IMR-90 (cell line): ENCODE measurements around the gene EIF2S1.

Experiments
- FOS ChIP-seq: fragments of 150-350 bp; IDR thresholded peaks from 2 replicates; pipeline ENCODE4 v1.6.1; 2016; ENCODE audit warnings: low read depth, low read length
- MAZ ChIP-seq: IDR thresholded peaks from 2 replicates; pipeline ENCODE4 v1.6.1; 2012; ENCODE audit warnings: low read depth, mild to moderate bottlenecking, low read length, improper control_type of control experiment, moderate library complexity, borderline replicate concordance
- POLR2A ChIP-seq: IDR thresholded peaks from 2 replicates; pipeline ENCODE4 v1.6.1; 2012; ENCODE audit warnings: mild to moderate bottlenecking, low read depth, low read length
- RCOR1 ChIP-seq: IDR thresholded peaks from 2 replicates; pipeline ENCODE4 v1.6.1; 2012; ENCODE audit warnings: mild to moderate bottlenecking, low read length, improper control_type of control experiment; ENCODE audit not compliant: insufficient replicate concordance
- RFX5 ChIP-seq: IDR thresholded peaks from 2 replicates; pipeline ENCODE4 v1.8.0; 2012; ENCODE audit warnings: low read depth, mild to moderate bottlenecking, low read length, moderate library complexity
- SMC3 ChIP-seq: fragments of 150-350 bp; IDR thresholded peaks from 2 replicates; pipeline ENCODE4 v1.6.1; 2016; ENCODE audit warnings: low read depth, mild to moderate bottlenecking, antibody characterized with exemption, low read length, moderate library complexity
- TF ChIP-seq, protein P1 (sequence below): conservative IDR thresholded peaks from 2 replicates; pipeline ENCODE4 v1.5.1; 2012; ENCODE audit warnings: mild to moderate bottlenecking, low read depth, low read length, improper control_type of control experiment
- TF ChIP-seq, protein P2 (sequence below): fragments of 150-350 bp; IDR thresholded peaks from 2 replicates; pipeline ENCODE4 v1.6.1; 2017; ENCODE audit warnings: mild to moderate bottlenecking, antibody characterized with exemption, low read length, low read depth

- TF ChIP-seq, protein P1, sequence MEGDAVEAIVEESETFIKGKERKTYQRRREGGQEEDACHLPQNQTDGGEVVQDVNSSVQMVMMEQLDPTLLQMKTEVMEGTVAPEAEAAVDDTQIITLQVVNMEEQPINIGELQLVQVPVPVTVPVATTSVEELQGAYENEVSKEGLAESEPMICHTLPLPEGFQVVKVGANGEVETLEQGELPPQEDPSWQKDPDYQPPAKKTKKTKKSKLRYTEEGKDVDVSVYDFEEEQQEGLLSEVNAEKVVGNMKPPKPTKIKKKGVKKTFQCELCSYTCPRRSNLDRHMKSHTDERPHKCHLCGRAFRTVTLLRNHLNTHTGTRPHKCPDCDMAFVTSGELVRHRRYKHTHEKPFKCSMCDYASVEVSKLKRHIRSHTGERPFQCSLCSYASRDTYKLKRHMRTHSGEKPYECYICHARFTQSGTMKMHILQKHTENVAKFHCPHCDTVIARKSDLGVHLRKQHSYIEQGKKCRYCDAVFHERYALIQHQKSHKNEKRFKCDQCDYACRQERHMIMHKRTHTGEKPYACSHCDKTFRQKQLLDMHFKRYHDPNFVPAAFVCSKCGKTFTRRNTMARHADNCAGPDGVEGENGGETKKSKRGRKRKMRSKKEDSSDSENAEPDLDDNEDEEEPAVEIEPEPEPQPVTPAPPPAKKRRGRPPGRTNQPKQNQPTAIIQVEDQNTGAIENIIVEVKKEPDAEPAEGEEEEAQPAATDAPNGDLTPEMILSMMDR = no peak
- TF ChIP-seq, protein P2, sequence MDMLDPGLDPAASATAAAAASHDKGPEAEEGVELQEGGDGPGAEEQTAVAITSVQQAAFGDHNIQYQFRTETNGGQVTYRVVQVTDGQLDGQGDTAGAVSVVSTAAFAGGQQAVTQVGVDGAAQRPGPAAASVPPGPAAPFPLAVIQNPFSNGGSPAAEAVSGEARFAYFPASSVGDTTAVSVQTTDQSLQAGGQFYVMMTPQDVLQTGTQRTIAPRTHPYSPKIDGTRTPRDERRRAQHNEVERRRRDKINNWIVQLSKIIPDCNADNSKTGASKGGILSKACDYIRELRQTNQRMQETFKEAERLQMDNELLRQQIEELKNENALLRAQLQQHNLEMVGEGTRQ = no peak
- TF ChIP-seq MAZ (no peak), SMC3 (no peak), RFX5 (no peak), POLR2A (no peak), FOS (no peak), RCOR1 (no peak)
These were observed 17.8 kb downstream of the EIF2S1 start for GRCh38 chr14:67377916-67378315.
